DOHH2 (cell line): ENCODE measurements around the gene ZBTB18.

Experiments used
- H3F3A ChIP-seq: fragments of 200-600 bp; sonication (generic), shearing (Covaris generic); 2 replicates; pipeline ENCODE4 v1.6.0; 2016; ENCODE audit warnings: antibody characterized with exemption, mild to moderate bottlenecking; ENCODE audit not compliant: control insufficient read depth, insufficient read depth
- H3K27ac ChIP-seq: fragments of 200-600 bp; sonication (generic); 2 replicates; pipeline ENCODE4 v1.5.1; 2014; ENCODE audit warnings: low read depth, mild to moderate bottlenecking, low read length, moderate library complexity
- H3K27me3 ChIP-seq: fragments of 200-600 bp; sonication (generic); 2 replicates; pipeline ENCODE4 v1.6.1; 2014; ENCODE audit warnings: mild to moderate bottlenecking, low read length, mixed read lengths; ENCODE audit not compliant: control insufficient read depth
- H3K36me3 ChIP-seq: fragments of 200-600 bp; sonication (generic); 2 replicates; pipeline ENCODE4 v1.6.1; 2014; ENCODE audit warnings: mild to moderate bottlenecking, low read length, moderate library complexity, mixed read lengths; ENCODE audit not compliant: control insufficient read depth
- H3K4me1 ChIP-seq: fragments of 200-600 bp; sonication (generic); 2 replicates; pipeline ENCODE4 v1.6.1; 2014; ENCODE audit warnings: mild to moderate bottlenecking, low read length, mixed read lengths; ENCODE audit not compliant: control insufficient read depth
- H3K4me2 ChIP-seq: fragments of 200-600 bp; sonication (generic); 2 replicates; pipeline ENCODE4 v1.6.0; 2014; ENCODE audit warnings: mild to moderate bottlenecking, low read length, moderate library complexity
- H3K4me3 ChIP-seq: fragments of 200-600 bp; sonication (generic); 2 replicates; pipeline ENCODE4 v1.5.1; 2014; ENCODE audit warnings: mild to moderate bottlenecking, low read length, mixed read lengths
- H3K79me2 ChIP-seq: fragments of 200-600 bp; sonication (generic); 2 replicates; pipeline ENCODE4 v1.6.1; 2014; ENCODE audit warnings: mild to moderate bottlenecking, low read length, mixed read lengths; ENCODE audit not compliant: control insufficient read depth
- H3K9me2 ChIP-seq: fragments of 200-600 bp; sonication (generic); replicated peaks from 2 replicates; pipeline ENCODE4 v1.6.1; 2014; ENCODE audit warnings: mild to moderate bottlenecking, low read length, mixed read lengths; ENCODE audit not compliant: control insufficient read depth
- H3K9me3 ChIP-seq: fragments of 200-600 bp; sonication (generic); 2 replicates; pipeline ENCODE4 v1.6.1; 2014; ENCODE audit warnings: antibody characterized with exemption, low read length, mixed read lengths; ENCODE audit not compliant: control insufficient read depth, insufficient read depth
- H4K20me1 ChIP-seq: fragments of 200-600 bp; sonication (generic); 2 replicates; pipeline ENCODE4 v1.6.0; 2014; ENCODE audit warnings: low read depth, mild to moderate bottlenecking, antibody characterized with exemption, low read length, moderate library complexity; ENCODE audit not compliant: control insufficient read depth, insufficient read depth
- EZH2phosphoT487 ChIP-seq: fragments of 200-600 bp; sonication (generic); IDR thresholded peaks from 2 replicates; pipeline ENCODE4 v1.6.1; 2017; ENCODE audit warnings: borderline replicate concordance, mild to moderate bottlenecking, antibody characterized with exemption, low read length, moderate library complexity, mixed read lengths
- TF ChIP-seq, protein P1 (sequence below): fragments of 200-600 bp; sonication (generic); IDR thresholded peaks from one replicate; pipeline ENCODE4 v1.5.1; 2014; ENCODE audit warnings: antibody characterized with exemption, mild to moderate bottlenecking, low read depth, low read length; ENCODE audit not compliant: poor library complexity, severe bottlenecking

The ZBTB18 gene

DNA sequence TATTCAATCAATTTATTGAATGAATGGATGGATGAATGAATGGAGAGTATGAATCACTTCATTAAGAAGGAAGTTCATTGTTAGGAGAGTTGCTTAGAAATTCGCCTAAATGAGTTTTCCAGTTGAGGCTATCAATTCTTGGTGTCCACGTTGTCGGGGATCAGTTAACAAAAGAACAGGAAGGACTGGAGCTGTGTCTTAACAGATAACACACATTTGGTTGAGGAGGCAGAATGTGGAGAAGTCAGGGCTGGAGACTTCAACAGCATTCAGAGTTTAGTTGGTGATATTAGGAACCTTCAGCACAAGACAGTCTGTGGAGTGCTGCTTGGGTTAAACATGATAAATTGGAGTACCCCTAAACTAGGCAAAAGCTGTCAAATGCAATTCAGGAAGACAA, 33.7 kb downstream of the ZBTB18 start:
- no peak for TF ChIP-seq EZH2phosphoT487
- TF ChIP-seq, protein P1, sequence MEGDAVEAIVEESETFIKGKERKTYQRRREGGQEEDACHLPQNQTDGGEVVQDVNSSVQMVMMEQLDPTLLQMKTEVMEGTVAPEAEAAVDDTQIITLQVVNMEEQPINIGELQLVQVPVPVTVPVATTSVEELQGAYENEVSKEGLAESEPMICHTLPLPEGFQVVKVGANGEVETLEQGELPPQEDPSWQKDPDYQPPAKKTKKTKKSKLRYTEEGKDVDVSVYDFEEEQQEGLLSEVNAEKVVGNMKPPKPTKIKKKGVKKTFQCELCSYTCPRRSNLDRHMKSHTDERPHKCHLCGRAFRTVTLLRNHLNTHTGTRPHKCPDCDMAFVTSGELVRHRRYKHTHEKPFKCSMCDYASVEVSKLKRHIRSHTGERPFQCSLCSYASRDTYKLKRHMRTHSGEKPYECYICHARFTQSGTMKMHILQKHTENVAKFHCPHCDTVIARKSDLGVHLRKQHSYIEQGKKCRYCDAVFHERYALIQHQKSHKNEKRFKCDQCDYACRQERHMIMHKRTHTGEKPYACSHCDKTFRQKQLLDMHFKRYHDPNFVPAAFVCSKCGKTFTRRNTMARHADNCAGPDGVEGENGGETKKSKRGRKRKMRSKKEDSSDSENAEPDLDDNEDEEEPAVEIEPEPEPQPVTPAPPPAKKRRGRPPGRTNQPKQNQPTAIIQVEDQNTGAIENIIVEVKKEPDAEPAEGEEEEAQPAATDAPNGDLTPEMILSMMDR = no peak
- Histone ChIP-seq H3K79me2 (no peaks in the 10 kb centered on the region), H3K27me3 (peaks cover 7% of the 10 kb centered on the region)

DNA sequence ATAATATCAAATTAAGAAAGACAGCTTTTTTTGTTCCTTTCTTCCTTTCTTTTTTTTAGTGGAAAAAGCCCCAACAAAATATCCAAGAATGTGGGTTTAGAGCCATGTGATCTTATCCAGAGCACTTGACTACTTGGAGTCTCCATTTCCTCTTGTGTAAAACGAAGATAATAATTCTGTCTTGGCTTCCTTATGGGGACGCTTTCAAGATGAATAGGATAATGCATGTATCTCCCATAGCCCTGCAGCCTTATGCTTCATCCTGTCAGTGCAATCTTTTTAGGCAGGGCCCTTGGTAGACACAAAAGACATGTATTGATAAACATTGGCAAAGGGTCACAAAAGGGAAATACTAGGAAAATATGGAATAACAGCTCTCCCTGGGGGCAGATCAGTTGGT, 34.8 kb downstream of the ZBTB18 start:
- TF ChIP-seq, protein P1 = no peak
- no peak for TF ChIP-seq EZH2phosphoT487
- Histone ChIP-seq H3K36me3 (no peaks in the 10 kb centered on the region), H3K4me1 (no peaks in the 10 kb centered on the region)

More for the DNA sequence above, 33.7 kb downstream of the ZBTB18 start:
- Histone ChIP-seq H3K27ac (no peak overlapping the region), H3K36me3 (no peaks in the 10 kb centered on the region), H3K4me3 (no peak overlapping the region), H3K4me1 (no peaks in the 10 kb centered on the region), H4K20me1 (no peaks in the 10 kb centered on the region), H3K9me3 (no peaks in the 10 kb centered on the region), H3K9me2 (no peaks in the 10 kb centered on the region), H3F3A (no peaks in the 10 kb centered on the region), H3K4me2 (no peak overlapping the region)

DNA sequence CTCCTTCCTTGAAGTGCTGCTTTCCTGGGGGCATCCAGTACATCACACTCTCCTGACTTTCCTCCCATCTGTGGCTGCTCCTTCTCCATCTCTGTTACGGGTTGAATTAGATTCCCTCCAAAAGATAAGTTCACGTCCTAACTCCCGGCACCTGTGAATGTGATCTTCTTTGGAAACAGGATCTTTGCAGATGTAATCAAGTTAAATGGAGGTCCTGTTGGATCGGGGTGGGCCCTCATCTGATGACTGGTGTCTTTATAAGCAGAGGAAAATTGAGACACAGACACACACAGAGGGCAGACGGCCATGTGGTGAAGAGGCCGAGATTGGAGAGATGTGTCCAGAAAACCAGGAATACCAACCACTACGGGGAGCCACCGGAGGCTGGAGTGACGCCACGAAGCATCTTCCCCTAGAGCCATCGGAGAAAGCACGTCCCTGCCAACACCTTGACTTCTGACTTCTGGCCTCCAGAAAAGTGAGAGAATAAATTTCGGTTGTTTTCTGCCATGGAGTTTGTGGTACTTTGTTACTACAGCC, 36.0 kb downstream of the ZBTB18 start:
- TF ChIP-seq, protein P1 = no peak
- TF ChIP-seq EZH2phosphoT487 = no peak
- H3K27ac ChIP-seq = no peak overlapping the region
- H3K4me2 ChIP-seq = no peak overlapping the region
- no peaks in the 10 kb centered on the region for H3K79me2 ChIP-seq
- H3K9me3 ChIP-seq = no peaks in the 10 kb centered on the region
- H4K20me1 ChIP-seq = no peaks in the 10 kb centered on the region
- H3K27me3 ChIP-seq = peaks cover 11% of the 10 kb centered on the region
- no peaks in the 10 kb centered on the region for H3F3A ChIP-seq
- H3K9me2 ChIP-seq = no peaks in the 10 kb centered on the region
- no peaks in the 10 kb centered on the region for H3K36me3 ChIP-seq
- H3K4me1 ChIP-seq = no peaks in the 10 kb centered on the region
- no peak overlapping the region for H3K4me3 ChIP-seq

More for the DNA sequence above, 34.8 kb downstream of the ZBTB18 start:
- Histone ChIP-seq H3K27ac (no peak overlapping the region), H3F3A (no peaks in the 10 kb centered on the region), H3K9me2 (no peaks in the 10 kb centered on the region), H3K79me2 (no peaks in the 10 kb centered on the region), H3K4me2 (no peak overlapping the region), H4K20me1 (no peaks in the 10 kb centered on the region), H3K9me3 (no peaks in the 10 kb centered on the region), H3K4me3 (no peak overlapping the region), H3K27me3 (peaks cover 10% of the 10 kb centered on the region)
